ENCODE results near the gene FSTL1.
"Not testable (repeated sequence)": the region's sequence is repeated elsewhere in the genome, so short reads cannot be mapped to it uniquely, and the experiment has no call there.

The FSTL1 gene

GRCh38 chr3:120416868-120417267 is 33.9 kb downstream of the FSTL1 start:
- no peak for DNase-seq

DNA sequence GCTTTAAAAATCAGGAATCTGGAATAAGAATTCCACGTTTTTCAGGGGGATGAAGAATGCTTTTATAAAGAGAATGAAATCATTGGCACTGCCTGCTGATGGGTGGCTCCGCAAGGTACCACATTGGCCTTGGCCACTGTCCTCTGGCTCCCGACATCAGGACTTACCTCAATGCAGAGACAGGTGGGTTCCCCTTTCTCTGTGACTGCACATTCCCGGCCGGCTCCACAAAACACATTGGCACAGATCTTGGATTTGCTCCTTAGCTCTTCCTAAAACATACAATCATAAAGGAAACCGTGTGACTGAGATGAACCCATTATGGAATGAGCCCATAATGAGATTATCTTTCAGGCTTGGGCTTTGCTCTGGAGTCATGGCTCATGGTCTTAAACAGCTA is 35.0 kb downstream of the FSTL1 start:
- no peak for DNase-seq

DNA sequence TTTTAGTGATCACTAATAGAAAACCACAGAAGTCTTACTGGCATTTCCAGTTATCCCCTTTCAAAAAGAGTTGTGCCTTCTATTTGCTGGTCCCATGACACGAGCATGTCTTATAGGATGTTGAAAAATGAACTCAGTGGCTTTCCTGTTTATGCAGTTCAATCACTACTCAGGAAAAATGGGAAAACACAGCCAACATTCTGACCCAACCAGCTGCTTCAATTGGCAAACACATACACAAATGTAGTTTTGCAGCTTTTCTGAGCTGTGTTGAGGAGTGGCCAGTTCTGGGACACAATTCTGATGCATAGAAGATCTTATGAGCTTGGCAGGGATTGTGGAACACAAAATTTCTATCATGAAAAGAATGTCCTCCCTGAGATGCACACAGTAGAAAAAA is 40.3 kb downstream of the FSTL1 start:
- no peak for DNase-seq

DNA sequence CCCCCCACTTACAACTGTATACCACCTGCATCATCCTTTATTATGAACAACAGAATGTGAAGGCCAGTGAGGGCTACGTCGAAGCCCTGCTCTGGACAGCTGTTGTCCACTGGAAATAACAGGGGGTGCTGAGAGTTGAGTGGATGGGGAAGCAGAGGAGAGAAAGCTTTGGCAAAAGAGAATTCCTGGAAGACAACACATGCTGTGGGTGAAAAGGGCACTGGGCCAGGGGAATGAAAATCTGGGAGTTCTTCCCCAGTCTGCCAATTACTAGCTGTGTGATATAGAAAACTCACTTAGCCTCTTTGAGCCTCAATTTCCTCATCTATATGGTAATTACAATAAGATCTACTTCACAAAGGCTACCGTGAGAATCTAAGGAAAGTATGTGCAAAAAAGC is 40.7 kb downstream of the FSTL1 start:
- DNase-seq = no peak

GRCh38 chr3:120407508-120408287 is 43.1 kb downstream of the FSTL1 start:
- no peak for DNase-seq

DNA sequence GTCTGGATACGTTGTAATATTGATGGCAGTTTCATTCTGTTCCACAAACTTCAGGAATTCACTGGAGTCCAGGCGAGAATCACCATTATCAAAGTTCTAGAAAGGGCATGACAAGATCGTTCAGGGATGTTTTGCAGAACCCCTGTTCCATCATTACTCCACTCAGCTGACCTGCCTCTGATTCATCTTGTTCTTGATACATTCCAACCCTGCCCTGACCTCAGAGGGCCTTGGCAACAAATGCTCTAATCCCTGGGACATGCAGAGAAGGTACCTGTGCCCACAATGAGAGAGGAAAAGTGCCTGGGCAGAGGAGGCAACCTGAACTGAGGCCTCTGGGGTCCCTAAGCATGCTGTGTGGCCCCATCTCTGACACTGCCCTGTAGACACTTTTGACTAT is 45.9 kb downstream of the FSTL1 start:
- no peak for DNase-seq

DNA sequence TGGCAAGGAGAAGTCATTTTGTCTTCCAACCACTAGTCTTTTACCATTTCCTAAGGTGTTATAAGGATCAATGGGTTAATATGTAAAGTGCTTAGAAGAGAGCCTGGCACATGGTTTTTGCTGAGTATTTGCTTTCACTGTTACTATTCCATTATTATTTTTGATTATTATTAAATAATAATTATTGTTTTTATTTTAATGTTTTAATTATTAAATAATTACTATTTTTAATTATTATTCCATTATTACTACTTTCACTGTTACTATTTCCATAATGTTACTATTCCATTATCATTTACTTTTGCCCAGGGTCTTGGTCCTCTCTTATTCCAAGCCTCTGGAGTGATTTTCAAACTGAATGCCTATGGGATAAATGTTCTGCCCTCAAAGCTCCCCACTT is 48.5 kb downstream of the FSTL1 start:
- DNase-seq = no peak

DNA sequence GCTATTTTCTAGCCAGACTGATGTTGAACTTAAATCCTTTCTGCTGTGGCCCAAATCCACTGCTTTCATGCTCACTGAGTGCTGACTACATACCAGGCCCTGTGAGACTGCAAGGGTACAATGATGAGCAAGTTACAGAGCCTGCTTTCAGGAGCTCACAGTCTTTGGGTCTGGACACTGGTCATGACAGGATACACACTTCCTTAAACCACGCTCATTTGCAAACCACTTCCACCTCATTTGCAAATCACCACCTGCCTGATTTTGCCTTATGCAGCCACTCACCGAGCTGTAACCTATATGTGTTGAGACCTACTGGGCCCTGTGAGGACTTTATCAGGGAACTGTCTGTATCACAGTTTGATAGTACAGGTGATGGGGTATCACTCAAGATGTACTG is 51.4 kb downstream of the FSTL1 start:
- no peak for DNase-seq

DNA sequence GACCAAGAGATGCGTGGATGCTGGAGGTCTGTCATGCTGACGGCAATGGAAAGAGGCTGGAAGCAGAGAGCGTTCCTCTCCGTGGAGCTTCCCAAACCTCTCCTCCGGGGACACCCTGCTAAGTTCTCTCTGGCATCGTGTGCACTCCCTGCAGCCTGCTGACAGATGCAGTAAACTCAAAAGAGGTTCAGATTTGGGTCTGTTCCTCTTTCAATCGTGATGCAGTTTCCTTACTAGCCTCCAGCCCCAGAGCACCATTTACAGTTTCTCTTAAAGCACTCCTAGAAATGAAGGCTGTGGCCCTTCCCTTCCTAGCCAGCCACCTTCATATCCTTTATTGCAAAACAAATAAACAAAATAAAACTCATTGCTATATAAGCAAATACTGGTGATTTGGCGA is 54.3 kb downstream of the FSTL1 start:
- DNase-seq = no peak

DNA sequence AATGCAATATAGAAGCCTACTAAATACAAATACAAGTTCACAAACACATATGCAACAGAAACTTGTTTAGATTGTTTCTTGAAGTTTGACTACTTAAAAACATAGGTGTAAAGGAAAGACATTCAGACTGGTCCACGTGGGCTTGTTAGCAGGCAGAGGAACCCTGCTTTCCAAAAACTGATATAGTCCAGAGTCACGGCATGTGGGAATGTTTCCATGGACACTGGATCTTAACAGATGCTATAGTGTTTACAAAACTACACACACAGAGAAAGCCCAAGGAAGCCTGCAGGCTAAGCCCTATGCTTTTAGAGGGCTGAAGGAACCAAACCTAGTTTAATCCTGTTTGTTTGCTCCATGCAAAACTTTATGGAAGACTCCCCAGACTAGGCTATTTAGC is 56.4 kb downstream of the FSTL1 start:
- no peak for DNase-seq

GRCh38 chr3:120393761-120394160 is 57.0 kb downstream of the FSTL1 start:
- DNase-seq = no peak

DNA sequence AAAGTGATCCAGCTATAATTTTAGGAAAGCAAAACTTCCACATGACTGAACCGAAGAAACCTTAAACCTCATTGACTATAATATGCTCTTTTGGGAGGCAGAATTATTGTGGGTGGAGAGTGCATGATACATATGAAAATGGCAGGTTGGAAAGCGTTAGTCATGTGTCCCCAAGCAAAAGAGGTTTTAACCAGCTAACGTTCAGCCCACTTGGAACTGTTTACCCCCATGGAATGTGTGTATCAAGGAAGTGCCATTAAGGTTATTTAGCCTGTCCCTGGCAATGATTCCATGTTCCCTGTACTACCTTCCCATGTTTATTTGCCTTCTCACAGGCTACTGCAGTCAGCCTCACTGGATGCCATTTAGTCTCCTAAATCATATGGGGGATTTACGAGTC is 57.5 kb downstream of the FSTL1 start:
- no peak for DNase-seq

- no peak for DNase-seq
These were observed 67.8 kb downstream of the FSTL1 start for GRCh38 chr3:120382941-120383447.

DNA sequence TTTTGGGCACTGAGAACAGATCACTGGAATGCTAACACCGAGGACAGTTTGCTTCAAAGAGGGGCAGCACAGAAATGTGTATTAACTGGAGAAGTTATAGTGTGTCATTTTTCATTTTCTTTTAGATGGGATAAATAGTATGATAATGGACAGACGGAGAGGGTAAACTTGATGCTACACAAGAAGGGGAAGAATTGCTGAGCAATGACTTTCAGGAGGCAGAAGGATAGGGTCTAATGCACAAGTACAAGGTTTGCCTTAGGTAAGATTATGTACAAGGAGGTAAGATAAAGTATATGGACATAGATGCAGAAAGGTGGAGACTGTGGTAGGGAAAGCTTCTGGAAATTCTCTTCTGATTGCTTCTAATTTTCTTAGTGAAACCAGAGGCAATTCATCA is 69.3 kb downstream of the FSTL1 start:
- DNase-seq = no peak

- DNase-seq = not testable (repeated sequence)
These were observed 72.8 kb downstream of the FSTL1 start for GRCh38 chr3:120377948-120378347.

DNA sequence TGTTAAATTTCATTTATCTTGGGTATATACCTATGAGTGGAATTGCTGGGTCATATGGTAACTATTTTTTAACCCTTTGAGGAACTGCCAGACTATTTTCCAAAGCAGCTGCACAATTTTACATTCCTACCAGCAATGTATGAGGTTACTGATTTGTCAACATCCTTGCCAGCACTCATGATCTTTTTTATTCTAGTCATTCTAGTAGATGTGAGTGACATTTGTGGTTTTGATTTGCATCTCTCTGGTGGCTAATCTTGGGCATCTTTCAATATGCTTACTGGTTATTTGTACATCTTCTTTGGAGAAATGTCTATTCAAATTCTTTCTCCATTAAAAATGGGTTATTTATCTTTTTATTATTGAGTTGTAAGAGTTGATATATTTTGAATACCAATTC is 80.3 kb downstream of the FSTL1 start:
- no peak for DNase-seq

DNA sequence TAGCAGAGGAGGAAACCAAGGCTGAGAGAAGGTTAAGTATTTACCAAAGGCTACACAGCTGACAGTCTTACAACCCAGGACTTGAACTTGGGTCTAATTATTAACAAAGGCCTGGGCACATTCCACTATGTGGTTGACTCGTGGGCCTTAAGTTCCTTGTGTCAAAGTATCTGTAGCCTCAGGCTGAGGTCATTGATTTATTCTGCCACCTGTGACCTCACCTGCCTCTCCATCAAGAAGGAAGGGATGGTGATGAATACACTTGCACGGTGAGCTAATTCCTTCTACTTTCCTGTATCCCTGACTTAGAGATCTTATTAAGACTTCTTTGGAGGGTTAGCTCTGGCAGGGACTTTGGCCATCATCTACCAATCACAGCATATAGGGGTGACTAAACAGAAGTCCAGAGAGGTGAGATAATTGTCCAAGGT is 81.7 kb downstream of the FSTL1 start:
- no peak for DNase-seq

DNA sequence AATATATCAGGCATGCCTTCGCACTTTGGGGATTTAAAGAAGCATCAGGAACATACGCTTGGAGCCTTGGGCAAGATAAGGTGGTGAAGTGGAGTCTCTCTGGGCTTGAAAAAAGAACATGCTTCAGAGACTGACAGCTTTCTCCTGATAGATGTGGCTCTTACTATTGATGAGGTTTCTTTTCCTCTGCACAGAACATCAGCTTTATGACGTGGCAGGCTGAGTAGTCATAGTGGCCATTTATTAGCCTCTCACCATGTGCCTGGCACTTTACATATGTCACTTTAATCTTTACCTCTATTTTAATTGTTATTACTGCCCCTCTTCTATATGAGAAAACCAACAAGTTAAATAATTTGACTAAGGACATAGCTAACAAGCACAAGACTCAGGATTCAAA is 82.6 kb downstream of the FSTL1 start:
- DNase-seq = no peak

- DNase-seq = no peak
These were observed 86.0 kb downstream of the FSTL1 start for GRCh38 chr3:120364821-120365220.

DNA sequence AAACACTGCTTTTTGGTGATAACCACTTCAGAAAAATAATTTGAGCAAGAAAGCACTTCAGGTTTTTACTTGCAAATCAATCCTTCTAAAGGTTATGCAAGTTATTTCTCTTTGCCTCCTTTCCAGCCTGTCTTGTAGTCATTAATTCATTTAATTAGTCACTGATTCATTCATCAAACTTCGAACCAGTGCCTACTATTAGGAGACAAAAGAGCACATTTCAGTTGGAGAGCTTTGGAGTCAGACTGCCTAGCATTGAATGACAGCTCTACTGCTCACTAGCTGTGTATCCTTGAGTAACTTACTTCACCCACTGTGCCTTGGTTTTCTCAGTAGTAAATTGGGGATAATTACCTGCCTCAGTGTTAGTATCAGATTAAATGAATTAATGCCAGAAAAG is 86.7 kb downstream of the FSTL1 start:
- DNase-seq = no peak

DNA sequence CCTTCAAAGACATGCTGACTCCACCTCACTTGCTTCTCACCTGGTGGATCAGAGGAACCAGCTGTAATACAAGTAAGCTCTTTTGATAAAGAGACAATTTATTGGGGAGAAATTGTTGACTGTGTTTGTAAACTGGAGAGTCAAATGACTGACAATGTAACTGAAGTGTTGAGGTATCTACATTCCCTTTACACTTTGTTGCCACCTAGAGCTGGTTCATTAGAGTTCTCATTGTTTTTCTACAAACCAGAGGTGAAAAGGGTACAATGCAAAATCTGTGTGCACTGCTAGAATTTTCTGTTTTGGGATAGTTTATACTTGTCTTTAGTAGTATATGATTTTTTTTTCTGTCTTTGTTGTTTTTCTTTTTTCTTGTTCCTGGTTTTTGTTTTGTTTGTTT is 93.0 kb downstream of the FSTL1 start:
- no peak for DNase-seq

GRCh38 chr3:120355486-120355885 is 95.3 kb downstream of the FSTL1 start:
- no peak for DNase-seq

GRCh38 chr3:120353463-120353862 is 97.3 kb downstream of the FSTL1 start:
- no peak for DNase-seq

- no peak for DNase-seq
These were observed 98.8 kb downstream of the FSTL1 start for GRCh38 chr3:120352017-120352416.

DNA sequence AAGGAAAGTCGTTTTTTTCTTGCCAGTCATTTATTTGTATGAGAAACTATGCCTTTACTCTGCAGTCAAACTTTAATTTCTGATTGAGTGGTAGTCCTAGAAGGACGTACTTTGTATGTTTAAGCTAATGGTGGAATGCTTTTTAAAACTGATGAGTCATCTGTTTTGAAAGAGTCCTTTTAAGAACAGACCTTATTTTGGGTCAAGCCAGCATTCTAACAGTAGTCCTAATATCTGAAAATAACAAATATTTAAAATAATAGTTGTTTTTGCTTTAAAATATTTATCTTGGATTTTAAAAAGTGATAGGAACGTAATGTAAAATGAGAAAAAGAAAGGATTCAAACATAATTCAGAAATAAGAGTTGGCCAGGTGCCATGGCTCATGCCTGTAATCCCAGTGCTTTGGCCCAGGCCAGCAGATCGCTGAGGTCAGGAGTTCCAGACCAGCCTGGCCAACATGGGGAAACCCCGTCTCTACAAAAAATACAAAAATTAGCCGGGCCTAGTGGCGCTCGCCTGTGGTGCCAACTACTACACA is 100.3 kb downstream of the FSTL1 start:
- DNase-seq = no peak
